HG03565 (cell line): Measurements from ENCODE around the gene KCTD13.
"Not testable (repeated sequence)": the region's sequence is repeated elsewhere in the genome, so short reads cannot be mapped to it uniquely, and the experiment has no call there.

ENCODE experiments used
- ATAC-seq: cut with Tn5 transposase; IDR thresholded peaks from one replicate; pipeline ENCODE4 v1.9.1; 2021; ENCODE audit warnings: mild to moderate bottlenecking, moderate library complexity; ENCODE audit not compliant: unreplicated experiment

Gene KCTD13

DNA sequence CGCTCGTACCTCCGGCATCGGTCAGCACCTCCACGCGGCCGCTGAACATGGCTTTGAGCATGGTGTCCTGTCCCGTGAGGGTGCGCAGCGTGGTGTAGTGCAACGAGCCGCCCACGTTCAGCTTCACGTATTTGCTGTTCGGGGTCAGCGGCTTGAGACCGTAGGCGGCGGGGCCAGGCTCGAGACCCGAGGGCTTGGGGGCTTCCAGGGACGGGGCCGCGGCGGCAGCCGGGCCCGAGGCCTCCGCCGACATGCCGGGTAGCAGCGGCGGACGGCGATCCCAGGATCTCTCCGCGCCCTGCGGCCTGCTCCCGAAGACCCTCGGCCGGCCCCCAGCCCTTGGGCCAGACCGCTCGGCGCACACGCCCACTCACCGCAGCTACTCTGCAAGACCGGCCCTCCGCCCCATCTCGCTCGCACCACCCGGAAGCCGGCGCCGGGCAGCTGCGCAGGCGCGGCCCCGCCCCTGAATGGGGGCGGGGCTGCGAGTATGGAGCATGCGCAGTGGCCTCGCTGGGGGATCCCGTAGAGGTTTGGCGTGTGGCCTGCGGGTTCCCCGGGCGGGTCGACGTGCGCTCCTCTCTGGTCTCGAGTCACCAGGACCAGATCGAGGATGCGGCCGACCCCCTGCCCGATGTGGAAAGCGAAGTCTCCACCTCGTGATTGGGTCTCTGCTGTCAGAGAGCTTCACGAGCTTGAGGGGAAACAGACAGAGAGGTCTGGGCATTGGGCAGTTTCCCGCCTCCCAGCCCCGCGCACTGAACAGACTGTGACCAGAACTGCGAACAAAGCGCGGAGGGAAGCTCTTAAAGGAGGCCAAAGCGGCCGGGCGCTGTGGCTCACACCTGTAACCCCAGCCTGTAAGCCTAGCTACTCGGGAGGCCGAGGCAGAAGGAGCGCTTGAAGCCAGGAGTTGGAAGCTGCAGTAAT is at the start of gene KCTD13:
Gene KCTD13, minus strand, starts transcription at position 446 of the 930 bp plus-strand sequence. Its CDS starts 193 bp downstream, at position 253.
- peak; percentile 81 for ATAC-seq

- ATAC-seq = no peak
These were observed 49.1 kb upstream of the KCTD13 start for GRCh38 chr16:29975134-29975538.

DNA sequence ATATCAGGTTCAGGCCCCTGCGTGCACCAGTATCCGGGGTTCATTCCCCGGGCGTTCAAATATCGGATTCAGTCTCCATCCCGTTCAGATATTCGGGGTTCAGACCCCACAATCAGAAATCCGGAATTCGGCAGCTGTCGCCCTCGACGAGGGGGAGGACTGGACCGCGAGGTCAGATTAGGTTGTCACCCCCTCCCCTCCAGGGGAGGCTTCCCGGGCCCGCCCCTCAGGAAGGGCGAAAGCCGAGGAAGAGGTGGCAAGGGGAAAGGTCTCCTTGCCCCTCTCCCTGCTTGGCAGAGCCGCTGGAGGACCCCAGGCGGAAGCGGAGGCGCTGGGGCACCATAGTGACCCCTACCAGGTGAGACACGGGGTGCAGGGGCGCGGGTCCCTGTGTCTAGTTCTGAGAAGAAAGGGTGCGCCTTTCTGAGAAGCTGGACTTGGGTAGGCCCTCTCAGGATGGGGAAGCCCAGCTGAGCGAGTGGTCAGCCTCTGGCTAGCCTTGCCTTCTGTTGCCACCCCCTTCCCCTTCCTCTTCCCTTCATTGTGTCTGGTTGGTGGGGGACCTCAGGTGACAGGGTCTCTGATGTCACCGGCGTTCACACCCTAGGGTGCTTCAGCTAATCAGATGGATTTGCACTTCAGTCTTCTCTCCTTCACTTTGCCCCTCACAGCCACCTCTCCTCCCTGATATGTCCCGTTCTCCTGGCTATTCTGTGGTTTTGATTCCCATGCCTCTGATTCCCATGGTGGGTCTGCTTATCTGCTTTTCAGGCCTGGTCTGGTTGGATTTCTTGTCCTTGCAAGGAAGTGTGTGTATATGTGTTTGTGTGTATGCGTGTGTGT is 48.5 kb upstream of the KCTD13 start:
- no peak for ATAC-seq

- peak; percentile 92 for ATAC-seq
These were observed 47.6 kb upstream of the KCTD13 start, which contains the start of gene TAOK2 for GRCh38 chr16:29973384-29974246. Gene TAOK2 (plus strand): TSS chr16:29973868. CDS start chr16:29977773, 3,905 bp downstream.

- no peak for ATAC-seq
These were observed 47.0 kb upstream of the KCTD13 start for GRCh38 chr16:29972992-29973383.

DNA sequence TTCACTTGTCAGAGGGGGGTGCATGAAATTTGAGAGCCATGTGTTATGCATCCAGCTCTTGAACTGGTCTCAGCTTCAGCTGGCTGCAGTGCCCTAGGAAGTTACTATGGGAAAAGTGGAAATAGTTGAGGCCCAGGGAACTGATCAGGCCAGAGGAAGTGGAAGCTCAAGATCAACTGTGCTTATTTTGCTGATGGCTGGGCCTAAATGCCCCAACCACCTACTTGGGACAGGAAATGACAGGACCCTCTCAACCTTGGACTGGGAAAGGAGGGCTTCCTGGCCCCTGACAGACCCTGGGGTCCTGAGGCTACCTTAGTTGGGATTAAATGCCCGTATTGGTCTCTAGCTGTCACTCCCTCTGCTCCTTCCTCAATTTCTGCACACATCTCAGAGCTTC is 46.5 kb upstream of the KCTD13 start:
- no peak for ATAC-seq

GRCh38 chr16:29971304-29971703 is 45.3 kb upstream of the KCTD13 start:
- no peak for ATAC-seq

DNA sequence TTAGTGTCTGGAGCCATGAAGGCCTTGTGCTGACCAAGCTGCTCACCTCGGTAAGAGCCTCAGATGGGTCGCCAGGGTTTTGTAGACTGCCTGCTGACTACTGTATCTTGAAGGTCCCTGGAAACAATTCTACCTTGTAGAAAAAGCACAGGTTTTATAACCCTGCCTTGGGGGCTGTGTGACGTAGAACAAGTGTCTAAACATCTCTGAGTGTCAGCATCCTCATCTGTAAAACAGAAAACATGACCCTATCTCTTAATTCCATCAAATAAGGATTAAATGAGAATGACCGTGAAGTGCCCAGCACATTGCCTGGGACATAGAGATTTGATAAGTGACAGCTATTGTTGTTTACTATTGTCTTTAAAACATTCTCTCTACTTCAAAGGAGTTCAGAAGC is 42.2 kb upstream of the KCTD13 start:
- ATAC-seq = no peak

DNA sequence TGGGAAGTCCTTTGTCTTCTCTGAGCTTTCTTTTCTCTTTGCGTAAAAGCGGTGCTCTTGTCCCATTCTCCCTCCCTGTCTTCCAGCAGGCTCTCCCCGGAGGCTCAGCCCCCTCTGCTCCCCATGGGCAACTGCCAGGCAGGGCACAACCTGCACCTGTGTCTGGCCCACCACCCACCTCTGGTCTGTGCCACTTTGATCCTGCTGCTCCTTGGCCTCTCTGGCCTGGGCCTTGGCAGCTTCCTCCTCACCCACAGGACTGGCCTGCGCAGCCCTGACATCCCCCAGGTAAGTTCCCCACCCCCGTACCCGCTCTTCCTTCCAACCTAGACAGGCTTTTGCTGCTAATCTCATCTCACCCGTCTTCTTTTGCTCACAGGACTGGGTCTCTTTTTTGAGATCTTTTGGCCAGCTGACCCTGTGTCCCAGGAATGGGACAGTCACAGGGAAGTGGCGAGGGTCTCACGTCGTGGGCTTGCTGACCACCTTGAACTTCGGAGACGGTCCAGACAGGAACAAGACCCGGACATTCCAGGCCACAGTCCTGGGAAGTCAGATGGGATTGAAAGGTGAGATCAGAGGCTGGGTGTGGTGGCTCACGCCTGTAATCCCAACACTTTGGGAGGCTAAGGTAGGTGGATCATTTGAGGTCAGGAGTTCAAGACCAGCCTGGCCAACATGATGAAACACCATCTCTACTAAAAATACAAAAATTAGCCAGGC is 37.2 kb upstream of the KCTD13 start:
- ATAC-seq = no peak

- no peak for ATAC-seq
These were observed 36.4 kb upstream of the KCTD13 start for GRCh38 chr16:29962344-29962994.

GRCh38 chr16:29961479-29962343 is 35.7 kb upstream of the KCTD13 start, which contains the start of gene TMEM219:
Gene TMEM219 (plus strand): TSS chr16:29962079. CDS start chr16:29963144, 1,065 bp downstream.
- ATAC-seq = peak; percentile 78

DNA sequence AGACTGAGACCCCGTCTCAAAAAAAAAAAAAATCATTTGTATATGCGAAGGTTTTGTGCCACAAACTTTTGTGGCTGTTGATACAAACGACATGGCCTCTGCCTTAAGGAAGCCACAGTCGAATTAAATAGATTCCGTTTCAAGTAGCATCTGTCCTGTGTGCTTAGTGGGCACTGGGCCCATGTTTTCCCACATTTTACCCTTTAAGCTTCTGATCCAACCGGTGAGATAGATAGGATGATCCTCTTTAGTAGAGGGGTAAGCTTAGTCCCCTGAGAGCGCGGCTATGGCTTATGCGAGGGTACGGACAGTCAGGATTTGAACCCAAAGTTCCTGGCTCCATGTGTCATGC is 35.1 kb upstream of the KCTD13 start:
- no peak for ATAC-seq

GRCh38 chr16:29959821-29960220 is 33.8 kb upstream of the KCTD13 start:
- not testable (repeated sequence) for ATAC-seq

DNA sequence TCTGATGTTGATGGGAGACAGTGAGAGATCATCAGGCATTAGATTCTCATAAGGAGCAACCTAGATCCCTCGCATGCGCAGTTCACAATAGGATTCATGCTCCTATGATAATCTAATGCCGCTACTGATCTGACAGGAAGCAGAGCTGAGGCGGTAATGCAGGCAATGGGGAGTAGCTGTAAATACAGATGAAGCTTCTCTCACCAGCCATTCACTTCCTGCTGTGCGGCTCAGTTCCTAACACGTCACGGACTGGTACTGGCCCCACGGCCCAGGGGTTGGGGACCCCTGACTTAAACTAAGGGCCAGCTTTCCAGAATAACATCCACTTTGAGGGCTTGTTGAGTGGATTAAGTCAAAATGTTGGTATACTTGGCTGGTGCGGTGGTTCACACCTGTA is 33.3 kb upstream of the KCTD13 start:
- ATAC-seq = no peak

DNA sequence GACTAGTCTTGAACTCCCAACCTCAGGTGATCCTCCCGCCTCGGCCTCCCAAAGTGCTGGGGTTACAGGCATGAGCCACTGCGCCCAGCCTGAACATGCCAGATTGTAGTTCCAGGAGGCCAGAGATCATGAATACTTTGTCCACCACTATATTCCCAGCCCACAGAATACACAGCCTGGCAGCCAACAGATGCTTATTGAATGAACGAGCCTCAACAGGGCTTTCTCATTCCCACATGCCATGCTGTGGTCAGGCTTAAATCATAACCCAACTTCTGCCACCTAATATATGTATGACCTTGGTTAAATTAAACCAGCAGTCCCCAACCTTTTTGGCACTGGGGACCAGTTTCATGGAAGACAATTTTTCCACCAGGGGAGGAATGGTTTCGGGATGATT is 32.7 kb upstream of the KCTD13 start:
- ATAC-seq = no peak

GRCh38 chr16:29951625-29952365 is 25.8 kb upstream of the KCTD13 start:
- ATAC-seq = no peak

- no peak for ATAC-seq
These were observed 24.9 kb upstream of the KCTD13 start for GRCh38 chr16:29950806-29951461.
